LNCAP (cell line): ENCODE measurements around the gene ADIG.

ENCODE experiments used
- TF ChIP-seq, protein P1 (sequence below): fragments of 450-650 bp; IDR thresholded peaks from 2 replicates; pipeline ENCODE4 v1.5.1; 2017; ENCODE audit warnings: mild to moderate bottlenecking

The ADIG gene

DNA sequence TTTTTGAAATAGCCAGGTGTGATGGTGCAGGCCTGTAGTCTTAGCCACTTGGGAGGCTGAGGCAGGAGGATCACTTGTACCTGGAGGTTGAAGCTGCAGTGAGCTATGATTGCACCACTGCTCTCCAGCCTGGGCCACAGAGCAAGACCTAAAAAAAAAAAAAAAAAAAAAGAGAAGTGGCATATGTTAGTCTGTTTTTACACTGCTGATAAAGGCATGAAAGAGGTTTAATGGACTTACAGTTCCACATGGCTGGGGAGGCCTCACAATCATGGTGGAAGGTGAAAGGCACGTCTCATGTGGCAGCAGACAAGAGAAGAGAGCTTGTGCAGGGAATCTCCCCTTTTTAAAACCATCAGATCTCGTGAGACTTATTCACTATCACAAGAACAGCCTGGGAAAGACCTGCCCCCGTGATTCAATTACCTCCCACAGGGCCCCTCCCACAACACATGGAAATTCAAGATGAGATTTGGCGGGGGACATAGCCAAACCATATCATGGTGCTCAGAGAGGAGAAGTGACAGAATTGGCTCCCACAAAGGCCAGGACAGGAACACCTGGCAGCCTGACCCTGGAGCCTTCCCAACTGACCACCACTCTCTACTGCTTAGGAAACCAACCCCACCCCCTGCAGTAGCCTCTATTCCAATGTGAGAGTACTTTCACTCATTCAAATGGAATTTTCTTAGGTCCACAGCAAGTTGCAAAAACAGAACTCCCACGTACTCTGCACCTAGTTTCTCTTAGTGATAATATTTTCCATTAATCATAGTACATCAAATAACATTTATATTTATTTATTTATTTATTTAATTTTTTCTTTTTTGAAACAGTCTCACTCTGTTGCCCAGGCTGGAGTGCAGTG lies 50.4 kb downstream of the ADIG start:
- TF ChIP-seq, protein P1, sequence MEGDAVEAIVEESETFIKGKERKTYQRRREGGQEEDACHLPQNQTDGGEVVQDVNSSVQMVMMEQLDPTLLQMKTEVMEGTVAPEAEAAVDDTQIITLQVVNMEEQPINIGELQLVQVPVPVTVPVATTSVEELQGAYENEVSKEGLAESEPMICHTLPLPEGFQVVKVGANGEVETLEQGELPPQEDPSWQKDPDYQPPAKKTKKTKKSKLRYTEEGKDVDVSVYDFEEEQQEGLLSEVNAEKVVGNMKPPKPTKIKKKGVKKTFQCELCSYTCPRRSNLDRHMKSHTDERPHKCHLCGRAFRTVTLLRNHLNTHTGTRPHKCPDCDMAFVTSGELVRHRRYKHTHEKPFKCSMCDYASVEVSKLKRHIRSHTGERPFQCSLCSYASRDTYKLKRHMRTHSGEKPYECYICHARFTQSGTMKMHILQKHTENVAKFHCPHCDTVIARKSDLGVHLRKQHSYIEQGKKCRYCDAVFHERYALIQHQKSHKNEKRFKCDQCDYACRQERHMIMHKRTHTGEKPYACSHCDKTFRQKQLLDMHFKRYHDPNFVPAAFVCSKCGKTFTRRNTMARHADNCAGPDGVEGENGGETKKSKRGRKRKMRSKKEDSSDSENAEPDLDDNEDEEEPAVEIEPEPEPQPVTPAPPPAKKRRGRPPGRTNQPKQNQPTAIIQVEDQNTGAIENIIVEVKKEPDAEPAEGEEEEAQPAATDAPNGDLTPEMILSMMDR: no peak

DNA sequence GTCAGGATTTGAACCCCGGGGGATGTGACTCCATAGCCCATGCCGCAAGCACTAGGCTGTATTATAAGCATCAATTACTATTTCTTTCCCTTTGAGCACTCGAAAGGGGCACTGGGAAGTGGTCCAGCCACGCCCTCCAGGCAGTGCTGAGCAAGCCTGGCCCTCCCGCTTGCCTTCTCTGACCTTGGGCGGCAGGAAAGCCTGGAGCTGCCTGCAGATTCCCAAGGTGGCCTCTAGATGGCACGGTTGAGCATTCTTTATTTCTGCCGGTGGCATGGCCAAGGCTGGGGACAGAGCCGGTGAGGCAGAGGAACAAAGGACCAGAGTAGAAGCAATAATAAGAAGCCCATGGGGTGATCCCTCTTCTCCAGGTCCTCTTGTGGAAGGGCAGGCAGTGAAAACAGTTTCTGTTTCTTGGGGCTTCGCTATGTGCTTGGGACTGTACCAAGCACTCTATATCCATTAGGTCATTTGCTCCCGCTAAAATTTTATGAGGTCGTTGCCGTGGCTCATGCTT lies 52.6 kb downstream of the ADIG start:
- TF ChIP-seq, protein P1: peak; percentile 92

DNA sequence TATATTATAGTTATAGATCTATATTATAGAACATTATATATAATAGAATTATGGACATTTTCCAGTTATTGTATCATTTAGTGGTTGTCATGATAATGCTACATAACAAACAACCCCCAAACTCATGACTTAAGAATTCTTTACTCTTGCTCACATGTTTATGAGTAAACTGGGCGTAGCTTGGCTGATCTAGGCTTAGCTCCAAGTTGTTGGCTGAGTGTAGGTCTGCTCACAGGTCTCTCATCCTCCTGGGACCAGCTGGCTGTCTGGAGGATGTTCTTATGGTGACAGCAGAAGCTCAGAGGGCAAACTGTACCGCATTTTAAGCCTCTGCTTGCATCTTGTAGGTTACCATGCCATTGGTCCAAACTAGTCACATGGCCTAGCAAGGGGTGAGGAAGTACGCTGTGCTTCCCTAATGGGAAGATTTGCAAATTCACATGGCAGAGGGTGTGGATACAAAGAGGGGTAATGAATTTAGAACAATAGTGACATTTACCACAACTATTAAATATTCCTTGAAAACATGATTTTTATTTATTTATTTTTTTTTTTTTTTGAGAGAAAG lies 54.8 kb downstream of the ADIG start:
- TF ChIP-seq, protein P1: no peak
